ENCODE results near the gene DCHS2.

DCHS2 gene, protein sequence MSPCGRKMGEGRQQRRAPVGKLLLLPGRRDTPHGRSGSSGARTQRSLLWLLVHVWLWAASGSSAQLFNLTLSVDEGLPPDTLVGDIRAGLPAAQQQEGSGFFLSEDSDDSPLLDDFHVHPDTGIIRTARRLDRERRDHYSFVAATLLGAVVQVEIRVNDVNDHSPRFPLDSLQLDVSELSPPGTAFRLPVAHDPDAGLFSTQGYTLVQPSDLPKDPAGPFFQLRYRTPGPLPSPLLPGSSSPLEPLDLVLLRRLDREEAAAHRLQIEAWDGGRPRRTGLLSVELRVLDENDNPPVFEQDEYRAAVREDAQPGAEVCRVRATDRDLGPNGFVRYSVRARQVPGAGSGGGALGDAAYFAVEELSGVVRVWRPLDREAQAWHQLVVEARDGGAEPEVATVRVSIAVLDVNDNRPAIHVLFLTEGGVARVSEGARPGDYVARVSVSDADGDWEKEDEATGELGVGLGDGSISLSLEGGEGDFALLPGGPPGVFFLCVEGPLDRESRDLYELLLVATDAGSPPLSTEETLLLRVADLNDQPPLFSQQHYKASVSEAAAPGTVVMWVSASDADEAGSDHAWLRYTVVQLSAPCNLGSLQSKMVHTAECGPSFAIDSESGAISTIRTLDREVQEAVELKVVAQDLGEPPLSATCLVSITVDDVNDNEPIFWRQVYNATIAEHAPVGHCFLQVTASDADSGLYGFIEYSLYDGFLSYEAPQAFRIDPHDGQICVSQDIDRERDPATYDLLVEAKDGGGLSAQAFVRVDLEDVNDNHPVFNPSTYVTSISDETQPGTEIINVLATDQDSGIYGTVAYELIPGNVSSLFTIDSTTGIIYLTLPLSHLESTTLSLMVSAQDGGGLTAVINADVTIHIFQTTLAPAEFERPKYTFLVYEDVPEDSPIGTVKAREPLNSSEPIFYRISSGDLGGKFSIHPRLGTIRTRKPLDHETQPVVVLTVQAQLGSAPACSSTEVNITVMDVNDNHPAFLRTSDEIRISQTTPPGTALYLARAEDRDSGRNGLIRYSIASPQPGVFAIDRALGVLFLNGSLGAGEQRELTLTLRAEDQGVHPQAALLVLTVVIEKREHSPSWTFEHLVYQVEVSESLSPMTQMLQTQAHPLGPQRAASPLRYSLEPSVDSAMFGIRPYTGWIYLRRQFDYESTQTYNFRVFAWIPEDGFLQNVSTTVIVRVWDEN (N-terminal part only)

DNA sequence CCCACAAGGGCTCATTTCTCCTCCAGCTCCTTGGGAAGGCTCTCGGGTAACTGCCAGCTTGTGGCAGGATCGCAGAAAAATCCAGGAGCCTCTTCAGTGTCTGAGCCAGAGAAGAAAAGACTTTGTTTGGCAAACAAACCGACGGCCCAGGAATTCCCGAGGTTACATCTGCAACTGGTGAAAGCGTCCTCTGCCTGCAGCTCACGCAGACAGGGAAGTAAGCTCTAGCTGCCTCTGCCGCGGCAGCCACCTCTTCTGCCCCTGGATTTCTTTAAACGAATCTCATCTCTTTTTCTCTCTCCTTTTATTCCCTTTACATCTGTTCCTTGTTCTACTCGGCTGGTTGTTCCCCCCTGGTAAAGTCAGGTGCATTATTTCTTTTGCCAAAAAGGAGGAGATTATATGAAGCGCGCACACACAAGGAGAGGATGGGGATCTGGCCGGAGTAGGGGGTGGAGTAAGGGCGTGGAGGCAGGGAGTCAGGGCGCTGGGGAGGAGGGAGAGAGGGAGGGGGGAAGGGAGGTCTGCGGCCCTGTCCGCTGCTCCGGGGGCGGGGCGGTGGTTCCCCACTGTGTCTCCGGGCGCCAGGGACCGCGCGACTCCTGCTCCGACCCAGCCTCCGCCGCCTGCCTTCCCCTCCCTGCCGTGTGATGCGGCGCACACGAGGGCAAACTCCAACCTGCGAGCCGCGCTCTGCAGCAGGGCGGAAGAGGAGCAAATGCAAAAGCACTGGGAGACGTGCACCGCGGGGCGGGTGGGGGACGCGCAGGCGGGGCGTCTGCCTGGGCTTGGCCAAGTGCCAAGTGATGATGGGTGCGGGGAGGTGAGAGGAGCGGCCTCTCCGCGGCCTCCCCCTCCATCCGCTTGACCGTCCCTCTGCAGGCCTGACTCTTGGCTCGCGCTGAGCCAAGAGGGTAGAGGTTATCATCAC lies at the start of gene DCHS2:
Gene DCHS2 (minus strand): TSS at position 459 of the 931 bp plus-strand sequence. CDS start 444 bp downstream, at position 15.
- no peak for DNase-seq

DNA sequence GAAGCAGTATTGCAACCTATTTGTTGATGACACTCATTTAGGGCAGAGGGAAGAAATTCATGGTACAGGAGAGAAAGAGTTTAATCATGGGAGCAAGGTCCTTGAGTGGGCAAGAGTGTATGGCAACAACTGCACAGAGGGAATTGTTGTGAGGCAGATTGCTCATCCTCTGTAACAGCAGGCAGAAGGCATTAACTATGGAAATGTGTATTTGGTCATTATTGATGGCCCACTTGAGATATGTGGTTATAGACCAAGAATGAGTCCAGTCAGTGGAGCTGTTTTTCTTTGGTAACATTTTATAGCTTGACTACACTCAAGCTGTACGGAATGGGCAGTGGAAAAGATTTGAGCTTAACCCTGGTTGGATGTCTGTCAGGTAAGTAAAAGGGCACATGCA lies 42.7 kb upstream of the DCHS2 start:
- no peak for DNase-seq

DNA sequence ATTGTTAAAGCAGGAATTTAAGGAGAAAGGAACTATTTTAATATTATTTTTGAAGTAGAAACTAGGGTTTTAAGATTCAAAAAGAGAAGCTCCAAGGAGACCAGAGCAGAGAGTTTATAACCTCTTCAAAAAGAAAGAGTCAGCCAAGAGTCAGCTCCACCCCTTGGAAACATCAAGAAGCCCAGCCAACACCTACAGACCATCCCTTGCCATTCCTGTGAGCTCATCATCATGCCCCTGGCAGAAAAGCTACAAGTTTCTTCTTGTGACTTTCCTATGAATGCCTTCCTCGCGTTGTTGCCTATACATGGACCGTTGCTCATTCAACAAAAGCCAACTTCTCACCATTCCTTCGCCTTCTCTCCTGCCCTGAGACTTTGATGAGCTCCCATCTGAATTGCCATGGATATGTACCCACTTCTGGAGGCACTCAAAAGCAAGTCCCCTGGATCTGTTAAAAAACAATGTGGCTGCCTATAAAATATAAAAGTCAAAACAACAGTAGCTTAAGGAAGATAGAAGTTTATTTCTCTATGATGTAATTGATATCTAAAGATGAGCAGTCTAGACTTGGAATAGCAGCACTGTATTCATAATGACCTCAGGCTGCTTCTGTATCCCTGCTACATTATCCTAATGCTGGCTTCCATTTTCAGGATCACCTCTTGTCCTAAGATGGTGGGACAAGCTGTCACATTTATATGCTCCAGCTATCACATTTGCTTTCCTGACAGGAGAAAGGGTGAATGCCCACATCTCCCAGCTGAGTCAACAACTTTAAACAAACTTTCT lies 38.3 kb upstream of the DCHS2 start:
- DNase-seq: no peak

DNA sequence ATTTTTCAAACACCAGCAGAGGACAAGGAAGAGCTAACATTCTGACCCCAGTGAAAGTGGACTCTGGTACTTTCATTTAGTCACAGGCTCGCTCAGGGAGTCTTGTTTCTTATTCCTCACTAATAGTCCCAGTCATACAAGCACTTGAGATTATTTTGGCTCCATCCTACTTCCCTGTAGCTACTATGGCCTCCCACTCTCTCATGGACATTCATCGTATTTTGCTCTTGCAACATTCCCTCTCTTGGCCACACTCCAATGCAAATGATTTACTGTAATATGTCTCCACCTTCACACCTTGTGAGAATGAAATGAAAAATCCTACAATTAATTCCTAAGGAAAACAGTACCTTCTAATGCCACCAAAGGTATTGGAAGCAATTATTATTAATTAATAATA lies 37.3 kb upstream of the DCHS2 start:
- no peak for DNase-seq

DNA sequence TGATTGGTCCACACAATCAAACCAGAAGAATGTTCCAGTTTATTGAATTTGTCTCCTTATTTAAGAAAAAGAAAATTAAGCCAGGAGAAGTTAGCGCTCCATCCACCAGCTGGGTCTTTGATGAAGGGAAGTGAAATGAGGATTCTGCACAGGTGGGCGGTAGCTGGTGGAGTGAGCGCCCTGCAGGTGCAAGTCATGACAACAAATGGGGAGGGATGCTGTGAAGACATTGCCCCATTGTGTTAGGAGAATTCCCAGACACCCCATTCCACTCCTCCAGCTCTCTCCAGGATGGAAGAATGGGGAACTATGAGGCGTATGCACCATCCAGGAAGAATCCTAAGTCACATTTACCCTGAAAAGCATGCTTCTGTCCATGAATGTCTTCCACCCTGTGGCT lies 35.7 kb upstream of the DCHS2 start:
- no peak for DNase-seq

DNA sequence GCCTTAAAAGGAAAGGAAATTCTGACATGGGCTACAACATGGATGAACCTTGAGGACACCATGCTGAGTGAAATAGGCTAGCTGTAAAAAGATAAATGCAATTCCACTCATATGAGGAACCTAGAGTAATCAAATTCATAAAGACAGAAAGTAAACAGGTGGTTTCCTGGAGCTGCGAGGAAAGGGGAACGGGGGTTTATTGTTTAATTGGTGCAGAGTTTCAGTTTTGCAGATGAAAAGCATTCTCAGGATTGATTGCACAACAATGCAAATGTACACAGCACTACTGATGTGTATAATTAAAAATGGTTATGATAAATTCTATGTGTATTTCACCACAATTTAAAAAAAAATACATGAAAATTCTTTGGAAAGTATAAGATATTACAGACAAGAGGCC lies 34.6 kb upstream of the DCHS2 start:
- no peak for DNase-seq

DNA sequence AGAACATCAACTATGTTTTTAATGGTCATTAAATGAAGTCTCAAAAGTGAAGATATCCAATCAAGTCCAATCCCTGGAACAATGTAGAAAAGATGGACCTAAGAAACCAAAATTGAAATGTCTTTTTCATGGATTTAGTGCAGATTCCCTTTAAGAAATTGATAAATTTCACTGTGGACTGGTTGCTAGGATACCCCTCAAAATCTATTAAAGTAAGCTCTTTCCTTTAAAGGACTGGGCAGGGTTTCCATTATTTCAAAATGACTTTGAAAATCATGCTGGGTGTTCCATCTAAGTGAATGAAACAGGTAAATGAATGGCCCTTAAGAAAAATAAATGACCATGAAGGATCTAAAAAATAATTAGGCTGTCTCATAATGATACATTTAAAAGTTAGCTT lies 30.0 kb upstream of the DCHS2 start:
- DNase-seq: no peak

DNA sequence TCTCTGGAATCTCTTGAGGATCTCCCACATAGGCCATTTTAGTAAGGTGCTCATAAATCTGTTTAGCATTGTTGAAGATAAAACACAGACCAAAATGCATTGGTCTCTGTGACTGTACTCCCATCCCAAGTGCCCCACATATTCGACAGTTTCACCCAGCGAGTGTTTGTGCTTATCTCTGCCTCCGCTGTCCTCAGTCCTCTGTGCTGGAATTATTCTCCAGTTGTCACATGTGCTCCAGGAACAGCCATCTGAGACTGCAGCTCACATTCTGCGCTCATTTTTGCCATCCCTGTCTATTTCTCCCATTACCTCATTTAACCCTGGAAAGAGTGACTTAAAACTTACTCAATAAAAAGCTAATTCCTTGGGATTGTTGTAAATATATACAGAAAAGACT lies 27.6 kb upstream of the DCHS2 start:
- no peak for DNase-seq

DNA sequence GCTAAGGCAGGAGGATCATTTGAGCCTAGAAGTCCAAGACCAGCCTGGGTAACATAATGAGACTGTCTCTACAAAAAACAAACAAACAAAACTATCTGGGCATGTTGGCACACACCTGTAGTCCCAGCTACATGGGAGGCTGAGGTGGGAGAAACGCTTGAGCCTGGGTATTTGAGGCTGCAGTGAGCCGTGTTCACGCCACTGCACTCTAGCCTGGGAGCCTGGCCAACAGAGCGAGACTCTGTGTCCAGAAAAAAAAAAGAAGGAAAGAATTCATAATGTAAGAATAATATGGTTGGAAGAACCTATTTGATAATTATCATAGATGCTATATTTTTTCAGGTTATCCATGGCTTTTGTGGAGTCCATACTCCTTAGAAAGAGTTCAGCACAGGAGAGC lies 26.0 kb upstream of the DCHS2 start:
- no peak for DNase-seq

DNA sequence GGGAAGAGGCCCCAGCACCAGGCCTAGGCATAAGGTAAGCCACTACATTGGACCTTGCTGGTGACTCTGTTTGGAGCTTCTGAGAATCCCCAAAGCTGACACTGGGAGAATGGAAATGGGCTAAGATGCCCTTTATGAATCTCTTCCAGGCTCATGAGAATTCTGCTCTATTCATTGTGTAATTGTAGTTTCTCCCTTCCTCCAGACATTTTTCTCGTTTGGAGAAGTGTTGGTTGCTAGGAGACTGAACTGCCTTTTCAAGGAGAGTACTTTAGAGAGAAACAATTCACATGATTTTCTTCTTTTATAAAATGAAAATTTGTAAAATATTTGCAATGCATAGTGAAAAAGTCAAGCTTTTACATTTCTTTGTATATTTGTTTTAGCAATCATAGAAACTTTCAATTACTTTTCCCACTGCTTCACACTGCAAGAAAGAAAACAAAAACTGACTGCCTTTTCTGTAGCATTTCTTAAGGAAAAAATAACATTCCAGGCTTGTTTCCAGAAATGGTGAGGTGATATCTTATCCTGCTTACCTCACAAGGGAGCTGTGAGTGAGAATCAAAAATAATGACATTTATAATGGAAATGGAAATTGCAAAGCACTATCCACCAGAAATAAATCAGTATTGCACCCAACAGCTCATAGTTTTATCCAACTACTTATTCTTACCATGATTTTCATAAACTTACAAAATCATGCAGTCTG lies 24.9 kb upstream of the DCHS2 start:
- DNase-seq: no peak

DNA sequence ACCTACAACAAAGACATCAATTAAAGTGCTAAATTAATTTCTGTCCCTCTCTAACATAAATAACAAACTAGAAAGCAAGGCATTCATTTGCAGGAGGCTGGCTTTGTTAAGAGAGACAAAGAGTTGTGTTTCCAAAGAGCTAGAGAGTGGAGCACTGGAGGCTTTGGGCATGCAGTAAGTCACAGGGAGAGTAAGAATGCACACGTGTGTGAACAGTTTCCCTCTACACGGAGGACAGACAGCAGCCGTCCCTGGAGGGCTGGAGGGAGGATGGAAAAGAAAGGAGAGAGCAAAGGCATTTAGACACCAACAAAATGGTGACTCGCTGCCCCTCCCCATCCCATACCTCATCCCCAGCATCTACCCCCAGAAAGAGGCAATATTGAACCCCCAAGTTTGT lies 20.4 kb upstream of the DCHS2 start:
- DNase-seq: no peak

DNA sequence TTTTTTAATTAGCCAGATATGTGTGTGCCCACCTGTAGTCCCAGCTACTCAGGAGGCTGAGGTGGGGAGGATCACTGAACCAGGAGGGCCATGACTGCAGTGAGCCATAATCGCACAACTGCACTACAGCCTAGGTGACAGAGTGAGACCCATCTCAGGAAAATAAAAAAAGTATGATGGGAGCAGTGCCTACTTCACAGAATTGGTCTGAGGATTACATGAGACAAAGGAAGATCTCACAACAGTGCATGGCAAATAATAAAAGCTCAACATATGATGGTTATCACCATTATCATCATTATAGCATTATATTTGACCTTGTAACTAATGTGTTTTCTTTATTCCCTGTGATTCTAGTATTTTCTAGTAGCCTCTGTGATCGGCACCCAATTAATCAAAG lies 19.9 kb upstream of the DCHS2 start:
- no peak for DNase-seq

DNA sequence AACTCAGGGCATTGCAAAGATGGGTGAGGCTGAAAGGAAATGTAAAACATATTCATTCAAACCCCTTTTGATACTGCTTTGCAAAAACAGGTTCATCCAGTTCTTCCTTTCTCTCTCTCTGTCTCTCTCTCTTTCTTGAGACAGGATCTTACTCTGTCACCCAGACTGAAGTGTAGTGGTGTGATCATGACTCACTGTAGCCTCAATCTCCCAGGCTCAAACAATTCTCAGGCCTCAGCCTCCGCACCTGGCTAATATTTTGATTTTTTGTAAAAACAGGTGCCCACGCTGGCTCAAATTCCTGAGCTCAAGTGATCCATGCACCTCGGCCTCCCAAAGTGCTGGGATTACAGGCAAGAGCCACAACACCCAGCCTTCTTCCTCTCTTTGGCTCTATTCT lies 15.6 kb upstream of the DCHS2 start:
- DNase-seq: no peak

DNA sequence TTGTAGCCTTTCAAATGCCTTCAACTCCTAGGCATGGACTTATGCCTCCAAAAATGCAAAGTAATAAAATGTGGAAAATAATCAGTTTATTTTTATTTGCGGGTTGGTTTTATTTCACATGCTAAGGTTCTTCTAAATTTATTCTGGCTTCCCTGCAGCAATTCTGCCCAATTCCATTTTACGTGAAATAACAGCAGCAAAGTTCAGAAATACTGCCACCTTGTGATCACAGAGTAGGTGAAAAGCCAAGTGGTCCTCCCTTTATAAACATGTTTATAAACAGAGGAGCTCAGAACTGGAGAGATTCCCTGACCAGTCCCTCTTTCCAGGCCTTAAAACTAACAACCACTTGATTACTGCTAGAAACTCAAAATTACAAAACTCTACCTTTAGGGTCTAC lies 14.7 kb upstream of the DCHS2 start:
- no peak for DNase-seq

DNA sequence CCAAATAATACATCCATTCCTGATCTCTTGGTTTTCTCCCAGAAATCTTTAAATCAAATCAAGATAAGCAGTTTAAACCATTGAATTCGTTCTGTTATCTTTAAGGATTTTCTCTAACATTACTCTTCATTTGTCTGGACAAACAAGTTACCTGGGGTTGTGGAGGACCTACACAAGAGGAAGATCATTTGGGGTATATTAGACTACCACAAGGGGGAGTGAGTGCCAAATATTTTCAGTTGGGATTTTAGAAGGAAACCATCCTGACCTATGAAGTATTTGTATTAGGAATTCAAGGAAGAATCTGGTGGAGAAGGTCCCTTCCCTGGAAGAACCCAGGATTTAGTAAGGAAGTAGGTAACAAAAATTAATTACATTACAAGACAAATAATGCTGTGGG lies 12.0 kb upstream of the DCHS2 start:
- no peak for DNase-seq

DNA sequence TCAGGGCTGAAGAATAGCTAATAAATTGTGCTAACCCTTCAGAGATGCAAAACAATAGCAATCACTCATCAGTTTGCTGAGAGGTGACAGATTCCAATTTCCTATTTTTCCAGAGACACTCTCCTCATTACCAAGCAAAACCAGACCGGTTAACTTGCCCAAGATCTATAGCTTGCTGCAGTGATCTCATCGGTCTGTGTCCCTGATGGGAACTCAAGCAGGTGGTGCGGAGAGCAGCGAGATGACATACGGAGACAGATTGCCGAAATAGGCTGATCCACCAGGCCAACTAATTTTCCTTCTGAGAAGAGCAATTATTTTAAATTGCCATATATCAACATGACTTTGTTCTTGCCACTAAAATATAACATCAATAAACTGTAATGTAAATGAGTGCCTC lies 10.5 kb upstream of the DCHS2 start:
- no peak for DNase-seq

DNA sequence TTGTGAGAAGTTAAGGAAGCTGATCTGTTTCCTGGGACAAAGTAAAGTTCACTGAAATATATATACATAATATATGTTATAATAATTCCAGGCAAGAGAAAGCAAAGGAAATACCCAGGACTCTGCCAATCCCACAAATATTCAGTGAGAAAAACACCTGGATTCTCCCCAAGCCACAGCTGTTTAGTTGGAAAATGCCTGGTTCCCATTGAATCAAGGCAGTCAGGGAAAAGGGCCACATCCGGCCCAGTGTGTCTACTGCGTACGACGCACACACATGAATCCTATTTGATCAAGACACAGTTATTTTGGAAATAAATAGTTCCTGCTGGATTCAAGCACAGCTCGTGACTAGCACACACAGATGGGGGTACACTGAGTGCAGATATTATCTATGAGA lies 6.3 kb upstream of the DCHS2 start:
- DNase-seq: no peak

DNA sequence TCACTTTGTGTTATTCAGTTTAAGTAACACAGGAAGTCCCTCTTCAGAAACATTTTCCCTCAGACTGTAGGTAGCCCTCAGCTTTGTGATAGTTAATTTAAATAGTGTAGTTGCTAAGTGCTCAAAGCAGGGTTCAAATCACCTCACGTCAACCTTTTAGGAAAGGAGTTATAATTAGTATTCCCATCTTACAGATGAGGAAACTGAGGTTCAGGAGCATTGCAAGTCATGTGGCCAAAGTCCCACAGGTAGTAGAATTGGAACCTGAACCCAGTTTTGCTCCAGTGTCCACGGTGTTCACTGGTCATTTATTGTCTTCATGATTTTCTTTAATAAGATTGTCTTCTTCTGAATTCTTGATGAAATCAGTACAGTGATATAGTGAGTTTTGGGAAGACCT lies 4.3 kb upstream of the DCHS2 start:
- no peak for DNase-seq

DNA sequence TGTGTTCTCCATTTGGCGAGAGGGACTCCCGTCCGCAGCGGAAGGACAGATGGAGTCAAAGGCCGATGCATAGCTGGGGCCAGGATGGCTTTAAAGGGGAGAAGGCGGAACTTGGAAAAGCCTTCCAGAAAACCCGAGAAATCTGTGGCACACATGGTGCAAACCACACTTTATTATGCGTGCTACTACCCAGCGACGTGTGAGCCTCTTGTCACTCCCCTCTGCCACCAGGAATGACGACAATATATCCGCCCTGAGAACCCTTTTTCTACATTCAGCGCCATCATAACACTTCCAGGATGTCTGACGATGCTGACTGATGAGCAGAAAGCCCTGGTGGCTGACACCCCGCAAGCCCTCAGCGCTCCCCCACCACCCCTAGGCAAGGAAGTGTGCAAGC lies 689 bp upstream of the DCHS2 start:
- DNase-seq: no peak

DNA sequence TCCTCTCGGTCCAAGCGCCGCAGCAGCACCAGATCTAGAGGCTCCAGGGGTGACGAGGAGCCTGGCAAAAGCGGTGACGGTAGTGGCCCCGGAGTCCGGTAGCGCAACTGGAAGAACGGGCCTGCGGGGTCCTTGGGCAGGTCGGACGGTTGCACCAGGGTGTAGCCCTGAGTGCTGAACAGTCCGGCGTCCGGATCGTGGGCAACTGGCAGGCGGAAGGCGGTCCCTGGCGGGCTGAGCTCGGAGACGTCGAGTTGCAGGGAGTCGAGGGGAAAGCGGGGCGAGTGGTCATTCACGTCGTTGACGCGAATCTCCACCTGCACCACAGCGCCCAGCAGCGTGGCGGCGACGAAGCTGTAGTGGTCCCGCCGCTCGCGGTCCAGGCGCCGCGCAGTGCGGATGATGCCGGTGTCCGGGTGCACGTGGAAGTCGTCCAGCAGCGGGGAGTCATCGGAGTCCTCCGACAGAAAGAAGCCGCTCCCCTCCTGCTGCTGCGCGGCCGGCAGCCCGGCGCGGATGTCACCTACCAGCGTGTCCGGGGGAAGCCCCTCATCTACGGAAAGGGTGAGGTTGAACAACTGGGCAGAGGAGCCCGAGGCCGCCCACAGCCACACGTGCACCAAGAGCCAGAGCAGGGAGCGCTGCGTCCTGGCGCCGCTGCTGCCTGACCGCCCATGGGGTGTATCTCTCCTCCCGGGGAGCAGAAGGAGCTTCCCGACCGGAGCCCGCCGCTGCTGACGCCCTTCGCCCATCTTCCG lies 837 bp downstream of the DCHS2 start:
- DNase-seq: no peak

All from activated CD8-positive, alpha-beta memory T cell treated with anti-CD3 and anti-CD28 coated beads, Interleukin-2, amount 50 U/mL, for 4 hours (primary cell).